Measurements from ENCODE around the gene HTR6.

The HTR6 gene

GRCh38 chr1:19710825-19711611, 46.3 kb downstream of the HTR6 start:
- in situ Hi-C loops (cut with MboI; ENCODE audit: low sequenced_read_pairs) = no loop called here

GRCh38 chr1:19712928-19713327, 48.3 kb downstream of the HTR6 start:
- in situ Hi-C loops (cut with MboI; ENCODE audit: low sequenced_read_pairs) = no loop called here

GRCh38 chr1:19715334-19716203, 50.9 kb downstream of the HTR6 start:
- in situ Hi-C loops (cut with MboI; ENCODE audit: low sequenced_read_pairs) = no loop called here

- in situ Hi-C loops (cut with MboI; ENCODE audit: low sequenced_read_pairs) = no loop called here
Observed at GRCh38 chr1:19717467-19717866, 52.8 kb downstream of the HTR6 start.

GRCh38 chr1:19720174-19720573, 55.5 kb downstream of the HTR6 start:
- in situ Hi-C loops (cut with MboI; ENCODE audit: low sequenced_read_pairs) = no loop called here

GRCh38 chr1:19720973-19721372, 56.3 kb downstream of the HTR6 start:
- in situ Hi-C loops (cut with MboI; ENCODE audit: low sequenced_read_pairs) = no loop called here

GRCh38 chr1:19723874-19724273, 59.2 kb downstream of the HTR6 start:
- in situ Hi-C loops (cut with MboI; ENCODE audit: low sequenced_read_pairs) = no loop called here

GRCh38 chr1:19725606-19726005, 60.9 kb downstream of the HTR6 start:
- in situ Hi-C loops (cut with MboI; ENCODE audit: low sequenced_read_pairs) = no loop called here

- in situ Hi-C loops (cut with MboI; ENCODE audit: low sequenced_read_pairs) = no loop called here
Observed at GRCh38 chr1:19728413-19729145, 63.9 kb downstream of the HTR6 start.

- in situ Hi-C loops (cut with MboI; ENCODE audit: low sequenced_read_pairs) = no loop called here
Observed at GRCh38 chr1:19730232-19730631, 65.6 kb downstream of the HTR6 start.

Data from HL-60/S4 (cell line).